Muscle layer of colon (tissue), 2 donors: ENCODE results near the gene PIGBOS1.
A peak's percentile ranks its signal among the peaks of the same experiment; 100 is the strongest.
"Not testable (repeated sequence)": the region's sequence is repeated elsewhere in the genome, so short reads cannot be mapped to it uniquely, and the experiment has no call there.

Experiments
- H3K27ac ChIP-seq: one replicate; pipeline ENCODE4 v1.7.0; 2013; ENCODE audit warnings: low read depth, mild to moderate bottlenecking, low read length, moderate library complexity
- H3K27me3 ChIP-seq, 2 donors: one replicate each; pipeline ENCODE4 v1.7.0; 2013; ENCODE audit warnings: low read length in 2 of 2, mild to moderate bottlenecking in 2 of 2; ENCODE audit not compliant: insufficient read depth in 2 of 2, control insufficient read depth in 1 of 2
- H3K36me3 ChIP-seq: one replicate; pipeline ENCODE4 v1.7.0; 2013; ENCODE audit warnings: mild to moderate bottlenecking, low read length; ENCODE audit not compliant: insufficient read depth
- H3K4me1 ChIP-seq: one replicate; pipeline ENCODE4 v1.7.0; 2013; ENCODE audit warnings: mild to moderate bottlenecking, low read length; ENCODE audit not compliant: insufficient read depth
- H3K4me3 ChIP-seq, 2 donors: one replicate each; pipeline ENCODE4 v1.7.0; 2013; ENCODE audit warnings: low read length in 2 of 2, low read depth in 1 of 2, mild to moderate bottlenecking in 1 of 2, moderate library complexity in 1 of 2
- H3K9ac ChIP-seq: one replicate; pipeline ENCODE4 v1.7.0; 2013; ENCODE audit warnings: low read length
- H3K9me3 ChIP-seq: one replicate; pipeline ENCODE4 v1.7.0; 2013; ENCODE audit warnings: mild to moderate bottlenecking, low read length
- donor health status: abdominal sarcoma.
- donor health status: Adenocarcinoma of cecum.

PIGBOS1 gene

GRCh38 chr15:55290528-55291057, 28.3 kb downstream of the PIGBOS1 start:
- Histone ChIP-seq H3K27ac (peak overlapping the region; percentile 84), H3K9ac (peak overlapping the region; percentile 75)

GRCh38 chr15:55289746-55290527, 29.0 kb downstream of the PIGBOS1 start, which contains the start of gene RAB27A:
Gene RAB27A (minus strand): TSS chr15:55289813. CDS start chr15:55234934, 54,879 bp downstream.
- no peaks in the 10 kb centered on the region for H3K27me3 ChIP-seq
- H3K9me3 ChIP-seq = no peaks in the 10 kb centered on the region
- H3K9ac ChIP-seq = peak within 1 kb of the TSS; percentile 75
- peak within 1 kb of the TSS; percentile 84 for H3K27ac ChIP-seq
- peak within 1 kb of the TSS; percentile 71 to 83 for H3K4me3 ChIP-seq
- H3K36me3 ChIP-seq = no peaks in the 10 kb centered on the region
- H3K4me1 ChIP-seq = peaks cover 4% of the 10 kb centered on the region

More at GRCh38 chr15:55290528-55291057, 28.3 kb downstream of the PIGBOS1 start:
- Histone ChIP-seq H3K4me1 (peaks cover 4% of the 10 kb centered on the region), H3K4me3 (peak overlapping the region; percentile 71 to 83), H3K9me3 (no peaks in the 10 kb centered on the region), H3K36me3 (no peaks in the 10 kb centered on the region), H3K27me3 (no peaks in the 10 kb centered on the region)

- Histone ChIP-seq H3K27me3 (no peaks in the 10 kb centered on the region), H3K27ac (peak overlapping the region; percentile 84), H3K9me3 (no peaks in the 10 kb centered on the region), H3K4me1 (peaks cover 4% of the 10 kb centered on the region), H3K4me3 (peak overlapping the region; percentile 71 to 83), H3K36me3 (no peaks in the 10 kb centered on the region), H3K9ac (peak overlapping the region; percentile 75)
Measured at GRCh38 chr15:55289011-55289745, 29.7 kb downstream of the PIGBOS1 start.

- Histone ChIP-seq H3K9ac (no peak overlapping the region), H3K9me3 (no peaks in the 10 kb centered on the region), H3K36me3 (no peaks in the 10 kb centered on the region), H3K27ac (no peak overlapping the region), H3K4me3 (peak overlapping the region in 1 of 2 donors; percentile 71), H3K27me3 (no peaks in the 10 kb centered on the region), H3K4me1 (peaks cover 4% of the 10 kb centered on the region)
Measured at GRCh38 chr15:55288006-55288717, 30.8 kb downstream of the PIGBOS1 start.

- not testable (repeated sequence) for H3K9me3 ChIP-seq, H3K4me3 ChIP-seq, H3K27ac ChIP-seq, H3K27me3 ChIP-seq, H3K36me3 ChIP-seq, H3K9ac ChIP-seq
- peaks cover 12% of the 10 kb centered on the region for H3K4me1 ChIP-seq
Measured at GRCh38 chr15:55286442-55287189, 32.3 kb downstream of the PIGBOS1 start.

- Histone ChIP-seq H3K27ac (no peak overlapping the region), H3K36me3 (no peaks in the 10 kb centered on the region), H3K4me1 (peaks cover 8% of the 10 kb centered on the region), H3K9ac (no peak overlapping the region), H3K27me3 (no peaks in the 10 kb centered on the region), H3K9me3 (no peaks in the 10 kb centered on the region), H3K4me3 (no peak overlapping the region)
Measured at GRCh38 chr15:55284426-55284825, 34.5 kb downstream of the PIGBOS1 start.

- Histone ChIP-seq H3K4me3 (no peak overlapping the region), H3K9ac (no peak overlapping the region), H3K4me1 (peaks cover 8% of the 10 kb centered on the region), H3K27me3 (no peaks in the 10 kb centered on the region), H3K9me3 (no peaks in the 10 kb centered on the region), H3K36me3 (no peaks in the 10 kb centered on the region), H3K27ac (no peak overlapping the region)
Measured at GRCh38 chr15:55283379-55284147, 35.4 kb downstream of the PIGBOS1 start.

GRCh38 chr15:55282284-55282833, 36.6 kb downstream of the PIGBOS1 start:
- Histone ChIP-seq H3K4me3 (no peak overlapping the region), H3K27ac (no peak overlapping the region), H3K9ac (no peak overlapping the region), H3K9me3 (no peaks in the 10 kb centered on the region), H3K27me3 (no peaks in the 10 kb centered on the region), H3K36me3 (no peaks in the 10 kb centered on the region), H3K4me1 (peaks cover 8% of the 10 kb centered on the region)

GRCh38 chr15:55281517-55282228, 37.2 kb downstream of the PIGBOS1 start:
- no peak overlapping the region for H3K9ac ChIP-seq
- H3K4me1 ChIP-seq = peaks cover 8% of the 10 kb centered on the region
- no peaks in the 10 kb centered on the region for H3K36me3 ChIP-seq
- H3K27me3 ChIP-seq = no peaks in the 10 kb centered on the region
- no peak overlapping the region for H3K4me3 ChIP-seq
- no peak overlapping the region for H3K27ac ChIP-seq
- no peaks in the 10 kb centered on the region for H3K9me3 ChIP-seq
